NCI-H510A treated with DMSO at 0.1 percent for 48 hours (cell line): ENCODE results near the gene TPH2.

Experiments used
- DNase-seq: peaks from one replicate; lab custom pipeline; 2025; lab: John Stamatoyannopoulos, UW

TPH2 gene

DNA sequence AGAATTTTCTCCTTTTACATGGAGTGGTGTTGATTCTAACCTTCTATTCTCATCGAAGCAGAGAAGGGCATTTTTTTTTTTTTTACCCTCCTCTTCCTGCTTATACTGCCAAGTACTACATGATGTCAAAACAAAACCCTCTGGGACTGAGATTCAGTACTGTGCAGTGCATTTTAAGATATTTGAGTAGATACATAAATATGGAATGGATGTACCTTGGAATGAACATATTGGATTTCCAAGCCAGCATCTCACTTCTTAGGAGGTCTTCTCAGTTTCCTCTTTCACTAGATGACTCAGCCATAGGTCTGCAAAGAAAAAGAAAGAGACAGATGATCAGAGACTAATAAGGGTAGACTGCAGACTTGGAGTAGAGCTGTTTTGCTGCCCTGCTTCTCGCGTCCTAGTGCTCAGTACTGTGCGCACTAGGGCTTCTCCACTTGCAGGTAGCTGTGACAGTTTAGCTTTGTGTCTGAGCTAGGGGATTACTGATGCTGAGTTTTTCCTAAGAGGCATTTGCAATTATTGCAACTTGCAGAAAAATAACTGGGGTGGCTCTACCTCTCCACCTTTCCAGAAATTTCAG is 20.4 kb downstream of the TPH2 start:
- DNase-seq, result no peak

DNA sequence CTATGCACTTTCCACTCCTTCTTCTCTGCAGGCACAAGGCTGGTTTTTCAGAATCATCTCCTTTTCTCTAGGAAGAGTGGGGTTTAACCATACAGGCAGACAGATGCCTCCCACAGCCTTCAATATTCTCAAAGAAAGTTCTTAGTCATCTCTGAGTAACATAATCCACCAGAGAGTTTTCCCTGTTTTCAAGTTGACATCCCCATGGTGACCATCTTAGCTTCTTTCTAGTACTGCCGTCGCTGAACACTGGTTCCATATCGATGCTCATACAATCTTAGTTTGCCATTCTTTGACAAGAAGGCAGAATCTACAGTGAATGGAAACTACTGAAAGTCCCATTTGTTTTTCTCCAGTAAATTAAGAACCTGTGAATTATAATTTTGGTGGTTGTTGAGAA is 28.6 kb downstream of the TPH2 start:
- DNase-seq, result no peak

DNA sequence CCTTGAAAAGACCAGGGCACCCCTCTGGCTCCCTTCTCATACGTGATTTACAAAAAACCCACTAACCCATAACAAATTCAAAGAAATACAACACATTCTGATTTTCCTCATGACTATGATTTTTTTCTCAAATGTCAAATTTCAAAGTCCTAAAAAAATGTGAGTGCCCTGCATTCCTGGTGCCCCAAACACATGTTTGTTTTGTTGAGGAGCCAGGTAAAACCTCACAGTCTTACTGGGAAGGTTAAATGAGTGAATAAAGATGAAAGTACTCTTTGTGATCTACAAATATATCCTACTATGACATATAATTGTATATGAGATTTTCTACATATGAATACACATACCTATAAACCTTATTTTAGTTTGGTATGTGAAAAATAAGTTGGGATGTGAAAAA is 30.7 kb downstream of the TPH2 start:
- DNase-seq, result no peak

DNA sequence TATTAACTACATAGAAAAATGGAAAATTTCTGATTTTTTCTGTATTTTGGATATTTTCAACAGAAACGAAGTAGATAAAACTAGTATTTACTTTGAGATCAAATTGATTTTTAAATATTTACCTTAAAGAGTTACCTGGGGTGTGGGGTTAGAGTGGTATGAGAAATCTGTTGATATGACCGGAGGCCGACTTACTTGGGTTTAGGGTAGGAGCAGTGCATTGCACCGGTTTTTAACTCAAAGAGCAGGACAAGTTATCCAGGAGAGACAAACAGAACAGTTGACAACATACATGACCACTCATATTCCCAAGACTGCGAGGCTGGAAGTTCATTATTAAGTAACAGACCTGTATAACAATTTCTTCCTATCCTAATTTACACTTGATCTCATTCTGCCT is 31.4 kb downstream of the TPH2 start:
- DNase-seq, result no peak

DNA sequence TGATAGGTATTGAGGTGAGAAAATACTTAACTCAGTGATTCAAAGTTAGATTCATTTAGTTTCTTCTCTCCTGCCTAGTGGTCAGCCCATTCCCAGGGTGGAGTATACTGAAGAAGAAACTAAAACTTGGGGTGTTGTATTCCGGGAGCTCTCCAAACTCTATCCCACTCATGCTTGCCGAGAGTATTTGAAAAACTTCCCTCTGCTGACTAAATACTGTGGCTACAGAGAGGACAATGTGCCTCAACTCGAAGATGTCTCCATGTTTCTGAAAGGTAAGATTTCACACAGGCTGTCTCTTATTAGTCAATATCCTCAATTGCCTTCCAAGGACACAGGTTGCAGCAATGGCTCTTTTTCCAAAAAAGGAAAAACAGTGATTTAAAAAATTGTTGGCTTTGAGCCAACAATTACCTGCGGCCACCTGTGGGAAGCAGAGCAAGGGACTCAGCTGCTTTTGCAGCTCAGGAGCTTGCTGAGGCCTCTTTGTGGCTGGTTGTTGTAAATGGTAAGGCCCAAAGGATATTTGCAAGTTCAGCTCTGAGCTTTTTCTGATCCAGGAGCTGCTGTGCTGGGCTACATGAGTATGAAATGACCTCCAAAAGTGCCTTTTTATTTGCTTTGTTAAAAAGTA is 33.9 kb downstream of the TPH2 start:
- peak; percentile 18 for DNase-seq

DNA sequence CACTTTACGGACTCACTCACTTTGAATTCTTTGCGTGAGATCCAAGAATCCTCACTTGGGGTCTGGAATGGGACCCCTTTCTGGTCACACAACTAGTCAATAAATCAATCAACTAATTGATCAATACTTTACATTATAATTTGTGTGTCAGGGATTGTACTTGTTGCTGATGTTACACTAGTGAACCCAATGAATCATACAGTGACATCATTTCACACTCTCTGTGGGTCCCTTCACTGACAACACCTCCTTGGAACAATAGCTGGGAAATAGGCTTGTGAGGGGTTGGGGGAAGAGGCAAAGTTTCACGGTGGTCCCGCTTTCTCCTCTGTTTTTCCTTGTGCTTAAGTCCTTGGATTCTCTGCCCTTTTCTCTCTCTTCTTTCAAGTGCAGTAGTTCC is 35.0 kb downstream of the TPH2 start:
- no peak for DNase-seq

DNA sequence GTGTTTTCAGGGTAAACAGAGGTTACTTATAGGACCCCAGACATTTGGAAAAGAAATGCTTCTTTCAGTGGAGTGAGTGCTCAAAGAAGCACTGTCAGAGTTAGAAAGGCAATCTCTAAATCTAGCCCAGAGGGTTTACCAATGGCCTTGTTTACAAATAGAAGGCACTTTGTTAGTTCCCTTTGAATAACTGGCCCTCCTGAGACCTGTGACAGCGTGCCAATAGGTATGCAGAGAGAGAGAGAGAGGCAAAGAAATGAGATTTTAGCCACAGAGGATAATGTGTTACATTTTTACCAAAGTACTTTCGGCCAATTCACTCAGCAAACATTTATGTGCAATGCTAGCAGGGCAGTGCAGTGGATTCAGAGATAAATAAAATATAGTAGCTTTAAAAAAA is 41.9 kb downstream of the TPH2 start:
- no peak for DNase-seq

DNA sequence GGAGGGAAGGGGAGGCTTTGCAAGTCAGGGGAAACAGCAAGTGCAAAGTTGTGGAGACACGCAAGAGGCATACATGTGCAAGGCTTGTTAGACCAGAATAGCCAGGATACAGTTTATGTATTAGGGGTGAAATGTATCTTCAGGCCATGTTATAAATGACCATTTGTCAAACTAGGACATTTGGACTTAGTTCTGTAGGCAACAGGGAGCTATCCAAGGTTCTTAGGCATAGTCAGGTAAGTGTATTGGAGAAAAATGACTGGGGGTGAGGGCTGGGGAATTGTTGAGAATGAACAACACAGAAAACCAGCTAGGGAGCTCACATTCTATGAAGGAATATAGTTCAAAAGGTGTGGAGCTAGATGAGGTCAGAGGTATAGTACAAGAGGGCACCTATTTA is 42.5 kb downstream of the TPH2 start:
- no peak for DNase-seq

DNA sequence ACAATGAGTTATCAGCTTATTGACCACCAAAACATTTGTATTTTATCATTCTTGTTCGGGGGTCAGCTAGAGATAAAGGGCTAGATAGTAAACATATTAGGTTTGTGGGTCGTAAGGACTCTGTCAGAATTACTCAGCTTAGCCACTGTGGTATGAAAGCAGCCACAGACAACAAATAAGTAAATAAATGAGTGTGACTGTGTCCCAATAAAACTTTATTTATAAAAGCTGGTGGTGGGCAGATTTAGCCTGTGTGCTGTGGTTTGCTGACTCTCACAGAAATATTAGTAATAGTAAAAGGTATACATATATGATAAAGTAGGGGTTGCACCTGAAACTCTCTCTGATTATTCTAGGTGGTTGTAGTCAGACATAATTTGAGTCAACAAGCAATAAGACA is 56.1 kb downstream of the TPH2 start:
- no peak for DNase-seq

DNA sequence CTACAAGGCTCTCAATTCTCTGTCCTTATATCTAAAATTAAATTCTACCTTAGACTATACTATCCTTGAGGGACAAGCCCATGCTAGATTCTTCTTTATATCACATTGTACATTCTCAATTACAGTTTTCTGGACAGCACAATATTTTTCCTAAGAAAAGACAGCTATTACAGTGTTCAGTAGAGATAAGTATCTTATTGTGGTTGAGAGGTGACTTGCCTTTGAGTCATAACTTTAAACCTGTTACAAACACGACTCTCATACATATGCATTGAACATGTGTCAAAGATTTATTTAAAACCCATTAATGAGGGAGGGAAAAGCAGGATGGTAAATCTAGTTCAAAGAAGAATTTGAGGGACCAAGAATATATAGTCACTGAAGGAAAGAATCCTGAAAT is 61.1 kb downstream of the TPH2 start:
- no peak for DNase-seq

DNA sequence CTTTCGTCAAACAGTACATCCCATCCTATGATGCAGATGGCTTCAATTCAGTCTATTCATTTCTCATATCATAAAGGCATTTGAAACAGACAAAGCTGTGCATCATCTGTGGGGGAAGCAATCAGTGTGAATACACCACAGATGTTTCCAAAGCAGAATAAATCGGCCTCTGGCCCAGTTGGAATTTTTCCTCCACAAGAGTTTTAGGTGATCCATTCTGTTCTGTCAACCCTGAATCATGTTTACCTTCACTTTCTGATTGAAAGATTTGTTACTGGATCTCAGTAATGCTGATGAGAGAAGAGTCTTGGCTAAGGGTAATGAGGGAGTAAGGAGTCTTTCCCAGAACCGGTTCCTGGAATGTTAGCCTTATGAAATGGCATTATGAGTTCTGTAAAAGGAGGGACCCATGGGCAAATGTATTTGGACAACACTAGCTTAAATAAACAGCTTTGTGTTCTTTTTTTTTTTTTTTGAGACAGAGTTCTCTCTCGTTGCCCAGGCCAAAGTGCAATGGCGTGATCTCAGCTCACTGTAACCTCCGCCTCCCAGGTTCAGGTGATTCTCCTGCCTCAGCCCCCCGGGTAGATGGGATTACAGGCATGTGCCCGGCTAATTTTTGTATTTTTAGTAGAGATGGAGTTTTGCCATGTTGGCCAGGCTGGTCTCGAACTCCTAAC is 62.5 kb downstream of the TPH2 start:
- DNase-seq, result no peak

DNA sequence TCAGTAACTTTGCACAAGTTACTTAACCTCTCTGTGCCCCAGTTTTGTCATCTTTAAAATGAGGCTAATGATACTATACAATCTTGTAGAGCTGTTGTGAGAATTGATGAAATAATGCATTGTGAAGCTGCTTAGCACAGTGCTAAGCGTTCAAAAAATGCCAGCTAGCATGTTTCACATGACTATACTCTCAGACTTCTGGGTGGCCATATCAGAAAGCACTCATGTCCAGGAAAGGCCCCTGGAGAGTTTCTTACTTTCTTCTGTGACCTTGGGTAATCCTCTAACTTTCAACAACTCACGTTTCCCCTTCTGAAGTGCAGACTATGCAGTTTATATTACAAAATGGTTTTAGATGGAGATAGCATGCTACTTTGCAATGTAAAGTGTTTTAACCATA is 68.1 kb downstream of the TPH2 start:
- DNase-seq, result no peak

DNA sequence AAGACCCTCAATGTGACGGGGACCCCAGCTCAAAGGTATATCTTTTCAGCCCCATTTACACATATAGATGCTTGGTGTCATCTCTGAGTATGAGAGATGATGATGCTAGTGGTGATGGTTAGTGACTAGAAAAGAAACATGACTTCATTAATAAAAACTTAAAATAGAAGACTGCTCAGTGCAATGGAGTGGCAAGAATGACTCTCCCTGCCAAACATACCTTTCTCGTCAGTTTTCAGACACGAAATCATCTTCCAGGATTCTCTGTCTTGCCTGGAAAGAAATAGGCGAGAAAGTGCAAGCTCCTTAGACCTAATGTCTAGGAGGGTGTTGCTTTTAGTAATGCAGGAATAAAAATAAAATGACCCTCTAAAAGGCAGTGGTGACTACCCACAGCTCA is 71.7 kb downstream of the TPH2 start:
- no peak for DNase-seq

DNA sequence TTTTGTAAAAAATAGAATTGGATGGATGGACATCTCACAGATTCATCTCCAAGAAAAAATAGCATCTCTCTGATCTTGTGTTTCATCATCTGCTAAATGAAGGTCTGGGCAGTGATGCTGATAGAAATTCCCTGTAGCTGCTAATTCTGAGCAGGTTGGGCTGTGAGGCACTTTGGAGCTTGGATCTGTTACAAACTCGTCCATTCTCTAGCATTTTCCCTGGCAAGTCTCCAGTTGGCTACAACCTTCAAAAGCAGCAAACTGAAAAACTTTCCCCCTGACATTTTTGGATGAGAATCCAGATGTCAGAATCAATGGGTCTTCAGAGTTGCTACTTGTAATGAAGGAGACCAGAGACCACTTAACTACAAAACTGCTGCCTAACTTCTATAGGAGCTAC is 72.7 kb downstream of the TPH2 start:
- DNase-seq, result no peak

DNA sequence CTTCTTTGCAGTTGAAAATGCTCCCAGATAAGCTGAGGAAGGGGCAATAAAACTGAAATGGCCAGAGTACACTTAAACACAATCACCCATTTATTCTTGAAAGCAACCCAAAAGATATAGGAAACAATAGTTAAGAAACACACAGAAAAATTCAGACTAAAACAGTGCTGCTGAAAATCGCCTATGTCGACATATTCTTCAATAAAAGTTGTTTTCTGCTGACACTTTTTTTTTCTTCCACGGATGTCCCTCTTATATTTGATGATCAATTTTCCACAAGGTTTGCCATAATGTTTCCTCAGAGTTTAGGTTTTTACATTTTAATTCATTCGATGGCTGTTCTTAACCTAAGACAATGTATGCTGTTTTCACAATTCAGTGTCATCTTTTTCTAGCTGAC is 74.2 kb downstream of the TPH2 start:
- no peak for DNase-seq

DNA sequence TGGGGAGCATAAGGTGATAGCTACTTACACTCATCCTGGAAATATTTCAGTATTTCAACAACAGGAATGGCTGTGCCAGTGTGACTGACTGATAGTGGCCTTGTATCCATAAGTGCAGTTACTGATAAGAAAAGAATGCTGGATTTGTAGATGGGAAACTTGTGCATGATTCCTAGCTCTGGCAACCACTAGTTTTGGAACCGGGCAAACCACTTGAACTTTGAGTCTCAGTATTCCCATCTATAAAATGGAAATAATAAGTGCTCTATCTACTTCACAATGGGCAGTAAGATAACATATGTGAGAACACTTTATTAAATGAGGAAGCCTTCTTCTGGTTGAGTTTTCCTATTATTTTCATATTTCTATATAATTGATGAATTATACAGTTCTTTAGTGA is 77.2 kb downstream of the TPH2 start:
- DNase-seq, result no peak

DNA sequence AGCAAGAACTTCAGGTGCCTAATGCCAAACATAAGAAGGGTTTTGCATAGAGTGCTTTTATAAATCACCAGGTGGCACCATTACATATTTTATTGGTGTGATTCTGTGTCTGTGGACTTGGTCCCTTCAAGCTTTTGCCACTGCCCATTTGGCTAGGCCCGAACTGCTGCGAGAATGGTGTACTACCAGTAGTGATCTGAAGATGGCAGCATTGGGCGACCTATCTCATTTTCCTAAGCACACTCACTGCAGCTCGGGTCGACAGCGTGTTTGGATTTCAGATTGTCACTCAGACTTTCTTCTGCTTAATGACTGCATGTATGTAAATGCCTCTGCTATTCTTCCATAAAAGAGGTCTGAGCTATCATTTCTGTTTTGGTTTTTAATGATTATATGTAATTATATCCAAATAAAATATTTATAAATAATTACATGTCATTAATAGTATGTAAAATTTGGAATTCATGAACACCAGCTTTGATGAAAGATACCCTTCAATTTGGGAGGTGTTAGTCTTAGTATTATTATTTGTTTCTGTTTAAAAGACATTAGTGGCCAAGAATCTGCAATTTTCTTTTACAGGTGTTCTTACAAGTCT is 78.5 kb downstream of the TPH2 start:
- DNase-seq, result peak; percentile 90

DNA sequence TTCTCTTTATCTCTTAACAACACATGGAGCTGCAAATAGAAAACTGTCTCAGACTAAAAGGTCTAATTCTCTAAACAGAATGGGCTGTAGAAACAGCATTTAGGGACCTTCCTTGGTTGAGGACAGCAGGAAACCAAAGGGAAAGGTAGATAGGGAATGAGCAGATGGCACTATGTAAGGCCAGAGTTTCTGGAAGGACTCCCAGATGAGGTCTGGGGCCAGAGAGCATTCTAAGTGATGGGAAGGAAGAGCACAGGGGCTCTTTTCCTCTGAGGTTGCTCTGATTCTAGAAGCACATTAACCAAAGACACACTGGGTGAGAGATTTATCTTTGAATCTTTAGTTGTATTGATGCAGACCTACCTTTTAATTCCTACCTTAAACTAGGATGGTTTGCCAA is 79.4 kb downstream of the TPH2 start:
- DNase-seq, result no peak

DNA sequence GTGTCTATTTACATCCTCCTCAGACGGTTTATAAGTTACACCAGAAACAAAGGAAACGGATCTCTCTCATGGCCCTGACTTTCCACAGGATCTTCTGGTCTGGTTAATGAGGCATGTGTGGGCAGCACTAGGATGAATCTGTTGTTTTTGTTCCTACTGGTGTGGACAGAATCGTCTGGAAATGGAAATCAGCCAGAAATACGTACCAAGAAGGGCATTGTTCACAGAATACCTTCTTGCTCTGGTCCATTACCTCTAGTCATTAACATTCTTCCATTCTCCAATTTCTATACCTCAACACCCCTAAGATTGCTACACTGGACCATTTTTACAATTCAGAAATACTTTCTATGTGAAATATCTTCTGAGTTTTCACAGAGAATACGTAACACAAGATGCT is 86.0 kb downstream of the TPH2 start:
- DNase-seq, result no peak

DNA sequence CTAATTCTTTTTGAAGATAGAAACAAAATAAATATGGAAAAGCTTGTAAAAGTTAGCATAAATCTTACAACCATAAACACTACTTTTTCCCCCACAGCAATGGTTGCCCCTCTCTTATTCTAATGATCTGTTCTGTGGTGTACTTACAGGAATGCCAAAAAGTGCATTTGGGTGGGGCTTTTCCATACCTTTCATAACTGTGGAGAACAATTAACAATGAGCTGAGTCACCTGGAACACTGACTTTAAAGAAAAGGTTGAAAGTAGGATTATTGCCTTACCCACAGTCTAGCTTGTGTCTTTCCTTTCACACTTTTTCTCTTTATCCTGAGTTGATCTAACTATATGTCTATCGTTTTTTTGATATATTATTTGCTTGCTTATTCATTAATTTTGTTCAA is 86.9 kb downstream of the TPH2 start:
- DNase-seq, result no peak

DNA sequence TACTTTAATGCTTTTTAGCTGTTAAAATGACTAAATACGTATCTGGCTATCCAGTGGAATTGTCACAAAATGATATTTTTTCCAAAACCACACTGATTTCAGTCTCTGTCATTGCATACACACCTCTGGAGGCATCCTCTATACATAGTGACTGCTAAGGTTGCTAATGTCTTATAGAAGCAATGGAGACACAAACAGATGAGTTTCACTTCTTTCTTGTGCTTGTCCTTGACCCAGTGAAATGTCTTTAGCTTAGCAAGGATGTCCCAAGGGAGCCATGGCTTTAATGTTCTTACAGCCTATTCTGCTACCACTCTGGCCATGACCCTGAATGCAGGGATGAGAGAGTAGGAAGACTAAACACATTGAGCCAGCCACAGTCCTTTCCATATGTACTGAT is 90.3 kb downstream of the TPH2 start:
- DNase-seq, result no peak

DNA sequence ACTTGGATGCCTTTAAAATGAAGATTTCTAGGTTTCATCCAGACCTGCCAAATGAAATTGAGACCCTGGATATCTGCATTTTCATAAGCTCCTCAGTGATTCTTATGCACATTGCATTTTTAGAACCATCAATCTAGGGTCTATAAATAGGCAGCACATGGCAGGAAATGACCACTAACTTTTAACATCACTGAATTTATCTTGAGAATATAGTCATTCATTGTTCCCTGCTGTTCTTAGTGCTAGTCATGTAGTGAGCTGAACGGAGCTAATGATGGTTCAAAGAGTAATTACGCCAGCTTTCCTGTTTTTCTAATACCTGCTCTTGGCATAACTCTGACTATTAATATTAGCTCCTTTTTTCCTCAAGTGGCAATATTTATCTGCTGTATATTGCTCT is 91.6 kb downstream of the TPH2 start:
- DNase-seq, result no peak

DNA sequence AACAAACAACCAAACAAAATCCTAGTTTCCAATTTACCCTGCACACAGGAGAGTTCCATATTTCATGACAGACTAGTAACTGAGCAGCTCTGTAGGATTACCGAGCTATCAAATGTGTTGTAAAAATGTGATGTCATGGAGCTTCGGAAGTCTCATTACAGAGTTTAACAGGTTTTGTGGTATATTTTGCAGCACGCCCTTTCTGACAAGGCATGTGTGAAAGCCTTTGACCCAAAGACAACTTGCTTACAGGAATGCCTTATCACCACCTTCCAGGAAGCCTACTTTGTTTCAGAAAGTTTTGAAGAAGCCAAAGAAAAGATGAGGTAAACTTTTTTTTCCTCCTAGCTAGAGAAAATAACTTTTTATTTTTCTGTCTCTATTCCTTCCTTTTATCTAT is 92.4 kb downstream of the TPH2 start:
- DNase-seq, result no peak

DNA sequence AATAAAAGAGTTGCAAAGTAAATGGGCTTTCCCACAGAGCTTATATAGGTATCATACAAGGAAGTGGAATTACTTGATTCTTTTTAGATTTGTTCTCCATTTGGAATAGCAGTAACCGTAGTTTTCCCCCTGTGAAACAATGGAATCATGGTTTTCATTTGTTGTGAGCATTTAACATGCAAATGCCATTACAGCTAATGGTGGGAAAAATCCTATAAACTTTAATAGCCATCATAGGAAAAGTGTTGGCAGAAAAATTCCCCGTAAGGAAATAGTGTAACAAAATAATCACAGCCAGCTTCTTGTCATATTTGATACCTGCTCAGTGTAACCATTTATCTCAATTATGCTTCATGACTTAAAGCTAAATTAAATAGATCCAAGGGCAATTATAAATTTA is 95.3 kb downstream of the TPH2 start:
- DNase-seq, result no peak
